KMS-11 (cell line): Measurements from ENCODE around the gene ST6GALNAC1.

Source experiments
- H2AFZ ChIP-seq: fragments of 200-600 bp; sonication (generic); 2 replicates; pipeline ENCODE4 v1.6.1; 2016; ENCODE audit warnings: antibody characterized with exemption, mixed run types, low read depth
- H3K27ac ChIP-seq: fragments of 200-600 bp; sonication (generic); 2 replicates; pipeline ENCODE4 v1.6.1; 2016; ENCODE audit warnings: mild to moderate bottlenecking, mixed run types
- H3K27me3 ChIP-seq: fragments of 200-600 bp; sonication (generic); 2 replicates; pipeline ENCODE4 v1.6.1; 2017; ENCODE audit warnings: mild to moderate bottlenecking, low read depth, mixed run types, moderate library complexity; ENCODE audit not compliant: insufficient read depth
- H3K36me3 ChIP-seq: fragments of 200-600 bp; sonication (generic); 2 replicates; pipeline ENCODE4 v1.6.1; 2017; ENCODE audit warnings: mild to moderate bottlenecking, mixed run types; ENCODE audit not compliant: insufficient read depth
- H3K4me1 ChIP-seq: fragments of 200-600 bp; sonication (generic); 2 replicates; pipeline ENCODE4 v1.6.1; 2016; ENCODE audit warnings: mild to moderate bottlenecking, low read depth, mixed run types; ENCODE audit not compliant: poor library complexity, severe bottlenecking
- H3K4me2 ChIP-seq: fragments of 200-600 bp; sonication (generic); 2 replicates; pipeline ENCODE4 v1.7.0; 2016; ENCODE audit warnings: mild to moderate bottlenecking, mixed run types
- H3K4me3 ChIP-seq: fragments of 200-600 bp; sonication (generic); IDR thresholded peaks from 2 replicates; pipeline ENCODE4 v1.6.1; 2017; ENCODE audit warnings: low read depth, low read length, mixed read lengths; ENCODE audit not compliant: insufficient read depth
- H3K79me2 ChIP-seq: fragments of 200-600 bp; sonication (generic); 2 replicates; pipeline ENCODE4 v1.6.1; 2016; ENCODE audit warnings: low read depth, mixed run types; ENCODE audit not compliant: insufficient read depth
- H3K9ac ChIP-seq: fragments of 200-600 bp; sonication (generic); 2 replicates; pipeline ENCODE4 v1.6.1; 2016; ENCODE audit warnings: mild to moderate bottlenecking, mixed run types
- H4K20me1 ChIP-seq: fragments of 200-600 bp; sonication (generic); 2 replicates; pipeline ENCODE4 v1.6.1; 2016; ENCODE audit warnings: mild to moderate bottlenecking, mixed run types; ENCODE audit not compliant: insufficient read depth
- TF ChIP-seq, protein P1 (sequence below): fragments of 200-600 bp; sonication (generic); conservative IDR thresholded peaks from 2 replicates; pipeline ENCODE4 v1.6.1; 2017; ENCODE audit warnings: low read depth, mild to moderate bottlenecking, antibody characterized with exemption, low read length, moderate library complexity, mixed read lengths

ST6GALNAC1 gene, protein sequence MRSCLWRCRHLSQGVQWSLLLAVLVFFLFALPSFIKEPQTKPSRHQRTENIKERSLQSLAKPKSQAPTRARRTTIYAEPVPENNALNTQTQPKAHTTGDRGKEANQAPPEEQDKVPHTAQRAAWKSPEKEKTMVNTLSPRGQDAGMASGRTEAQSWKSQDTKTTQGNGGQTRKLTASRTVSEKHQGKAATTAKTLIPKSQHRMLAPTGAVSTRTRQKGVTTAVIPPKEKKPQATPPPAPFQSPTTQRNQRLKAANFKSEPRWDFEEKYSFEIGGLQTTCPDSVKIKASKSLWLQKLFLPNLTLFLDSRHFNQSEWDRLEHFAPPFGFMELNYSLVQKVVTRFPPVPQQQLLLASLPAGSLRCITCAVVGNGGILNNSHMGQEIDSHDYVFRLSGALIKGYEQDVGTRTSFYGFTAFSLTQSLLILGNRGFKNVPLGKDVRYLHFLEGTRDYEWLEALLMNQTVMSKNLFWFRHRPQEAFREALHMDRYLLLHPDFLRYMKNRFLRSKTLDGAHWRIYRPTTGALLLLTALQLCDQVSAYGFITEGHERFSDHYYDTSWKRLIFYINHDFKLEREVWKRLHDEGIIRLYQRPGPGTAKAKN

DNA sequence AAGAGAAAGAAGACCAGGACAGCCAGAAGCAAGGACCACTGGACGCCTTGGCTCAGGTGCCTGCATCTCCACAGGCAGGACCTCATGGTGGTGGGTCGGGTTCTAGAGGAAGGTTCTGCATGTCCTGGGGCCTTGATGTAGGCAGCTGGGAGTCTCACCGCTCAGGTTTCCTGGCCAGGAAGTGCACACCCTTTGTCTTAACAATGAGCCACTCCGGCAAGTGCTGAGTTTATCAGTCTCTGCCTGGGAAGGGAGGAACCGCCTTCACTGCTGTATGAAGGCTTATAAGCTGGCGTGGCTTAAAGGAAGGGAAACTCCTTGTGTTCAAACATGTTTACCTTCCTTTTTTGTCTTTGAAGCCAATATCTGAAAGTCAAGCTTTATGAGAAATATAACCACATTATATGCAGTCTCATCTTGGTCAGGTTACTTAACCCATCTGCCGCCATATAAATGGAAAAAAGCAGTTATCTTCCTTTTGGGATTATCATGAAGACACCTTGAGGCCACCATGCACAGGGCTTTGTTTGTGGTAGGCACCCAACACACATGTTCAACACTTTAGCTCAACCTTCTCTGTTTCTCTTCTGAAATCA is at the start of gene ST6GALNAC1:
TSS of gene ST6GALNAC1 (minus strand) at position 205 of the 596 bp plus-strand sequence. CDS start at position 86, 119 bp downstream.
- Histone ChIP-seq H3K27me3 (no peaks in the 10 kb centered on the region), H3K4me3 (no peak within 1 kb of the TSS), H3K4me2 (no peak within 1 kb of the TSS), H3K4me1 (no peaks in the 10 kb centered on the region), H2AFZ (no peak within 1 kb of the TSS), H3K9ac (no peak within 1 kb of the TSS), H4K20me1 (no peaks in the 10 kb centered on the region), H3K36me3 (no peaks in the 10 kb centered on the region), H3K79me2 (no peaks in the 10 kb centered on the region), H3K27ac (no peak within 1 kb of the TSS)
- TF ChIP-seq, protein P1, sequence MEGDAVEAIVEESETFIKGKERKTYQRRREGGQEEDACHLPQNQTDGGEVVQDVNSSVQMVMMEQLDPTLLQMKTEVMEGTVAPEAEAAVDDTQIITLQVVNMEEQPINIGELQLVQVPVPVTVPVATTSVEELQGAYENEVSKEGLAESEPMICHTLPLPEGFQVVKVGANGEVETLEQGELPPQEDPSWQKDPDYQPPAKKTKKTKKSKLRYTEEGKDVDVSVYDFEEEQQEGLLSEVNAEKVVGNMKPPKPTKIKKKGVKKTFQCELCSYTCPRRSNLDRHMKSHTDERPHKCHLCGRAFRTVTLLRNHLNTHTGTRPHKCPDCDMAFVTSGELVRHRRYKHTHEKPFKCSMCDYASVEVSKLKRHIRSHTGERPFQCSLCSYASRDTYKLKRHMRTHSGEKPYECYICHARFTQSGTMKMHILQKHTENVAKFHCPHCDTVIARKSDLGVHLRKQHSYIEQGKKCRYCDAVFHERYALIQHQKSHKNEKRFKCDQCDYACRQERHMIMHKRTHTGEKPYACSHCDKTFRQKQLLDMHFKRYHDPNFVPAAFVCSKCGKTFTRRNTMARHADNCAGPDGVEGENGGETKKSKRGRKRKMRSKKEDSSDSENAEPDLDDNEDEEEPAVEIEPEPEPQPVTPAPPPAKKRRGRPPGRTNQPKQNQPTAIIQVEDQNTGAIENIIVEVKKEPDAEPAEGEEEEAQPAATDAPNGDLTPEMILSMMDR = no peak

DNA sequence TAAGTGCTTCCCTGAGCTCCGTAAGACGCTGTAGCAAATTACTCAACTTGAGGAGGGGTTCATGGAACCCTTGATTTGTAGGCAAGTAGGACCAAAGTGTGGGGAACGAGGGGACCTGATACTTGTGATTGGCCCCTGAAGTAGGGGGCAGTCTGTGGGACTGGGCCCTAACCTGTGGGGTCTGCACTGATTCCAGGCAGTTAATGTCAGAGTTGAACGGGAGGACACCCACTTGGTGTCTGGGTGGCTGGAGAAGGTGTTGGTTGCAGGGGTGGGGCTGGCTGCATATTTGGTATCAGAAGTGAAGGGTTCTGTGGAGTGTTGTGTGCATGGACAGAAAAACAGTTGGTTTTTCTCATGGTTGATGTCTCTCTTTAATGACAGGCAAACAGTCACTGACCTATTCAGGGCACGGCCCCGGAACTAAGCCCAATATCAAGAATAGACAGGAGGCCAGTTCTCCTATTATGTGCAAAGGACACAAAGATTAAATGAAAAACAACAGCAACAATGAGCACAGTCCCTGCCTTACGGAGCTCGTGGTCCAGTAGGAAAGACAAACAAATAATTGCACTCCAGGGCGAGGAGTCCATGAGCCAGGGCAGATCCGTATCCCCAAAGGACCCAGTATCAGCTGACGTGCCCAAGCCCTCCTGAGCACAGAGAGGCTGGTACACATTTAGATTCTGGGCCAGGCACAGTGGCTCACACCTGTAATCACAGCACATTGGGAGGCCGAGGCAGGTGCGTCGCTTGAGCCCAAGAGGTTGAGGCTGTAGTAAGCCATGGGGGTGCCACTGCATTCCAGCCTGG is 48.0 kb upstream of the ST6GALNAC1 start:
- Histone ChIP-seq H3K27ac (no peak overlapping the region), H4K20me1 (no peaks in the 10 kb centered on the region), H3K4me1 (peaks cover 24% of the 10 kb centered on the region)

DNA sequence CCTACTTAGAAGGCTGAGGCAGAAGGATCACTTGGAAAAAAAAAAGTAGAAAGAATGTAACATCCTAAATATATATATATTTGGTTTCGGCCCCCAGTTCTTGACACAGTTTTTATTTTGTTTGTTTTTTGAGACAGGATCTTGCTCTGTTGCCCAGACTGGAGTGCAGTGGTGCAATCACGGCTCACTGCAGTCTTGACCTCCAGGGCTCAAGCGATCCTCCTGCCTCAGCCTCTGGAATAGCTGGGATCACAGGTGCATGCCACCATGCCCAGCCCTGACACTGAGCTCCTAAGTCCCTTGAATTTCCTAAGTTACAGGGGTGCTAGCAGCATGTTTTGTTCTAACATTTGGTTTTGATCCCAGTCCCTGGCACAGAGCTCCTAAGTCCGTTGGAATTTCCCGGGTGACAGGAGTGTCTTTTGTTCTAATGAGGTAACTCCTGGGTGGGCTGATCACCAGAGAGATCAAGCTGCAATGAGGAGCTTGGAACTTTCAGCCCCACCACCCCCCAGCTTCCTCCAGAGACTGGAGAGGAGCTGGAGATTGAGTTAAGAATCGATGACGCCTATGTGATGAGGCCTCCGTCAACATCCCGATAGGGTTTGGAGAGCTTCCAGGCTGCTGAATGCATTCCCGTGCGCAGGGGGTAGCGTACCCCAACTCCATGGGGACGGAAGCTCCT is 47.2 kb upstream of the ST6GALNAC1 start:
- Histone ChIP-seq H3K4me1 (peaks cover 17% of the 10 kb centered on the region), H2AFZ (no peak overlapping the region), H3K4me3 (no peak overlapping the region), H3K27me3 (no peaks in the 10 kb centered on the region; the same call in 1 of the 2 replicates), H3K79me2 (no peaks in the 10 kb centered on the region), H3K9ac (no peak overlapping the region), H3K36me3 (no peaks in the 10 kb centered on the region), H4K20me1 (no peaks in the 10 kb centered on the region), H3K27ac (no peak overlapping the region), H3K4me2 (no peak overlapping the region)
- TF ChIP-seq, protein P1 = no peak

More for the DNA sequence above, 48.0 kb upstream of the ST6GALNAC1 start:
- Histone ChIP-seq H3K4me3 (no peak overlapping the region), H2AFZ (no peak overlapping the region), H3K4me2 (no peak overlapping the region), H3K9ac (no peak overlapping the region), H3K79me2 (no peaks in the 10 kb centered on the region), H3K27me3 (no peaks in the 10 kb centered on the region), H3K36me3 (no peaks in the 10 kb centered on the region)
- TF ChIP-seq, protein P1 = no peak

DNA sequence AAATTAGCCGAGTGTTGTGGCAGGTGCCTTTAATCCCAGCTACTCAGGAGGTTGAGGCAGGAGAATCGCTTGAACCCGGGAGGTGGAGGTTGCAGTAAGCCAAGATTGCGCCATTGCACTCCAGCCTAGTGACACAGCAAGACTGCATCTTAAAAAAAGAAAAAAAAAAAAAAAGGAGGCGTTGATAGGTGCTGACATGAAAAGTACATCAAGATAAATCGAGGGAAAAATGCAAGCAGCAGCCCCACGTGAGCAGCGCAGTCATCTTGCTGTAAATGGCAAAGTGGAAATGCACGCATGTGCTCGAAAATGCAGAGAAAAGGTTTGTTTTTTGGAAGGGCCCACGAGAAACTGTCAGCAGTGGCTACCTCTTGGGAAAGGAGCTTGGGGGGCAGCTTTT is 46.3 kb upstream of the ST6GALNAC1 start:
- Histone ChIP-seq H3K4me2 (no peak overlapping the region), H3K4me3 (no peak overlapping the region), H3K36me3 (no peaks in the 10 kb centered on the region), H2AFZ (no peak overlapping the region), H3K4me1 (peaks cover 8% of the 10 kb centered on the region), H4K20me1 (no peaks in the 10 kb centered on the region), H3K79me2 (no peaks in the 10 kb centered on the region), H3K27ac (no peak overlapping the region), H3K9ac (no peak overlapping the region), H3K27me3 (no peaks in the 10 kb centered on the region; the same call in 1 of the 2 replicates)
- TF ChIP-seq, protein P1 = no peak
